ENCODE data around the gene GDPD4.

The GDPD4 gene

GRCh38 chr11:77167111-77167626 lies 134.3 kb downstream of the GDPD4 start:
- in situ Hi-C loops (cut with HindIII; ENCODE audit: low pct_unique_long_range_greater_than_20kb, low sequenced_read_pairs): no loop called here

More at GRCh38 chr11:77167111-77167626, 134.3 kb downstream of the GDPD4 start:
- no peak for TF ChIP-seq JUND (IDR thresholded peaks at IDR 0.05; ENCODE audit: low read depth)
- no peak for DNase-seq (ENCODE audit: low read depth in 1 of 2, low spot score in 1 of 2)
